GM23248 (cell line): ENCODE results near the gene ANKRD55. TPM values are rescaled to one million over a fixed set of nuclear protein-coding genes. Genes with fewer than 3 reads are reported as not detected.

Source experiments
- DNase-seq: peaks from one replicate; pipeline ENCODE4 v3.0.0-alpha.2; 2015
- H2AFZ ChIP-seq: fragments of 200-600 bp; sonication (generic); 2 replicates; pipeline ENCODE4 v1.6.1; 2016; ENCODE audit warnings: antibody characterized with exemption
- H3F3A ChIP-seq: fragments of 200-600 bp; sonication (generic); 2 replicates; pipeline ENCODE4 v1.6.1; 2016; ENCODE audit warnings: mild to moderate bottlenecking, antibody characterized with exemption, mixed run types; ENCODE audit not compliant: insufficient read depth
- H3K27ac ChIP-seq: fragments of 200-600 bp; sonication (generic); 2 replicates; pipeline ENCODE4 v1.5.1; 2016; ENCODE audit warnings: mild to moderate bottlenecking
- H3K27me3 ChIP-seq: fragments of 200-600 bp; sonication (generic); replicated peaks from 2 replicates; pipeline ENCODE4 v1.6.1; 2016; ENCODE audit warnings: mild to moderate bottlenecking; ENCODE audit not compliant: insufficient read depth
- H3K36me3 ChIP-seq: fragments of 200-600 bp; sonication (generic); 2 replicates; pipeline ENCODE4 v1.6.1; 2016; ENCODE audit warnings: low read depth, mild to moderate bottlenecking
- H3K4me1 ChIP-seq: fragments of 200-600 bp; sonication (generic); 2 replicates; pipeline ENCODE4 v1.6.1; 2016; ENCODE audit warnings: mild to moderate bottlenecking; ENCODE audit not compliant: insufficient read depth
- H3K4me2 ChIP-seq: fragments of 200-600 bp; sonication (generic); one replicate; pipeline ENCODE4 v1.6.1; 2016; ENCODE audit warnings: mild to moderate bottlenecking; ENCODE audit not compliant: unreplicated experiment
- H3K4me3 ChIP-seq: fragments of 200-600 bp; sonication (generic); 2 replicates; pipeline ENCODE4 v1.5.1; 2016; ENCODE audit warnings: mild to moderate bottlenecking
- H3K79me2 ChIP-seq: fragments of 200-600 bp; sonication (generic); 2 replicates; pipeline ENCODE4 v1.6.1; 2016; ENCODE audit warnings: mild to moderate bottlenecking; ENCODE audit not compliant: insufficient read depth
- H3K9ac ChIP-seq: fragments of 200-600 bp; sonication (generic); 2 replicates; pipeline ENCODE4 v1.6.1; 2016; ENCODE audit warnings: mild to moderate bottlenecking
- H3K9me2 ChIP-seq: fragments of 200-600 bp; sonication (generic); 2 replicates; pipeline ENCODE4 v1.6.1; 2016; ENCODE audit warnings: mixed run types, mild to moderate bottlenecking, moderate library complexity; ENCODE audit not compliant: insufficient read depth
- H3K9me3 ChIP-seq: fragments of 200-600 bp; sonication (generic); one replicate; pipeline ENCODE4 v1.6.1; 2017; ENCODE audit warnings: low read depth
- H4K20me1 ChIP-seq: fragments of 200-600 bp; sonication (generic); 2 replicates; pipeline ENCODE4 v1.6.0; 2016; ENCODE audit not compliant: insufficient read depth
- EZH2 ChIP-seq: fragments of 200-600 bp; sonication (generic); IDR thresholded peaks from 2 replicates; pipeline ENCODE4 v1.6.1; 2018; ENCODE audit warnings: antibody characterized with exemption, mild to moderate bottlenecking; ENCODE audit not compliant: insufficient read depth, poor library complexity, severe bottlenecking
- EZH2phosphoT487 ChIP-seq: fragments of 200-600 bp; sonication (generic); IDR thresholded peaks from 2 replicates; pipeline ENCODE4 v1.6.1; 2018; ENCODE audit warnings: antibody characterized with exemption, moderate library complexity, mild to moderate bottlenecking, low read depth; ENCODE audit not compliant: insufficient read depth
- WGBS, 2 experiments: methylation state at CpG; one replicate each; pipeline ENCODE4 v1.1.6; 2015 to 2017; ENCODE audit warnings: low lambda C conversion rate in 2 of 2, low coverage in 1 of 2; ENCODE audit errors: missing lambda C conversion rate in 2 of 2; 5-methylcytosine and 5-hydroxymethylcytosine counted together
- in situ Hi-C: fragments of 300-500 bp; cut with MboI; formaldehyde crosslinking; loops from 2 replicates; pipeline ENCODE4 v1.15.0; 2020
- polyA plus RNA-seq: library from polyadenylated mRNA; unstranded; fragments of >200 nt; fragmentation: Nextera tagmentation; extraction: Ambion mirVana; gene quantifications from 2 replicates; pipeline ENCODE4 v1.2.1, GENCODE V29; 2016
- total RNA-seq: library from RNA; depleted of rRNA; stranded (reverse); fragments of >200 nt; shearing (Covaris generic); gene quantifications from 2 replicates; pipeline ENCODE4 v1.2.3, GENCODE V29; 2014

The ANKRD55 gene
- total and polyA plus RNA-seq, 2 experiments from 2014 or later = not detected

- TF ChIP-seq EZH2phosphoT487 (no peak), EZH2 (no peak)
- no peaks in the 10 kb centered on the region for H3K9me3 ChIP-seq
- DNase-seq = no peak
- no peak overlapping the region for H2AFZ ChIP-seq
- no peaks in the 10 kb centered on the region for H3K36me3 ChIP-seq
- H3K4me3 ChIP-seq = no peak overlapping the region
- H3K4me2 ChIP-seq = no peak overlapping the region
- peaks cover 4% of the 10 kb centered on the region; the same call in 1 of the 2 replicates for H3K4me1 ChIP-seq
- in situ Hi-C loops = no loop called here
- WGBS, 2 experiments = 85 to 88% methylated on average over 6 of the region's 6 CpGs
- no peak overlapping the region for H3K27ac ChIP-seq
- no peaks in the 10 kb centered on the region for H3F3A ChIP-seq
- no peaks in the 10 kb centered on the region for H3K79me2 ChIP-seq
- H3K9ac ChIP-seq = no peak overlapping the region
- no peaks in the 10 kb centered on the region for H3K9me2 ChIP-seq
- no peaks in the 10 kb centered on the region for H3K27me3 ChIP-seq
- no peaks in the 10 kb centered on the region for H4K20me1 ChIP-seq
Measured at GRCh38 chr5:56072863-56073766, 160.0 kb downstream of the ANKRD55 start.

- Histone ChIP-seq H3K9me3 (no peaks in the 10 kb centered on the region), H3K4me3 (no peak overlapping the region), H3K27ac (no peak overlapping the region), H2AFZ (peak overlapping the region; percentile 20; the same call in 1 of the 2 replicates), H3K79me2 (no peaks in the 10 kb centered on the region), H3K9ac (no peak overlapping the region), H3K9me2 (no peaks in the 10 kb centered on the region), H3K4me1 (peaks cover 4% of the 10 kb centered on the region; the same call in 1 of the 2 replicates), H3K36me3 (no peaks in the 10 kb centered on the region), H3F3A (no peaks in the 10 kb centered on the region), H3K27me3 (no peaks in the 10 kb centered on the region), H3K4me2 (no peak overlapping the region), H4K20me1 (no peaks in the 10 kb centered on the region)
- DNase-seq = no peak
- TF ChIP-seq EZH2phosphoT487 (no peak), EZH2 (no peak)
- in situ Hi-C loops = no loop called here
- 42 to 55% methylated on average over 4 of the region's 4 CpGs for WGBS, 2 experiments
Measured at GRCh38 chr5:56071470-56071869, 161.7 kb downstream of the ANKRD55 start.

- H3F3A ChIP-seq = no peaks in the 10 kb centered on the region
- H3K9me3 ChIP-seq = no peaks in the 10 kb centered on the region
- H3K36me3 ChIP-seq = no peaks in the 10 kb centered on the region
- no peaks in the 10 kb centered on the region for H3K79me2 ChIP-seq
- no peak overlapping the region for H3K27ac ChIP-seq
- no peak overlapping the region for H3K4me2 ChIP-seq
- no peak overlapping the region for H3K4me3 ChIP-seq
- WGBS, 2 experiments = 14 to 19% methylated on average over 2 of the region's 2 CpGs
- peaks cover 4% of the 10 kb centered on the region; the same call in 1 of the 2 replicates for H3K4me1 ChIP-seq
- H4K20me1 ChIP-seq = no peaks in the 10 kb centered on the region
- no peaks in the 10 kb centered on the region for H3K9me2 ChIP-seq
- H2AFZ ChIP-seq = peak overlapping the region; percentile 20; the same call in 1 of the 2 replicates
- TF ChIP-seq EZH2phosphoT487 (no peak), EZH2 (no peak)
- no peaks in the 10 kb centered on the region for H3K27me3 ChIP-seq
- peak; percentile 4 for DNase-seq
- in situ Hi-C loops = no loop called here
- no peak overlapping the region for H3K9ac ChIP-seq
Measured at GRCh38 chr5:56070851-56071465, 162.2 kb downstream of the ANKRD55 start.

GRCh38 chr5:56069652-56070226, 163.4 kb downstream of the ANKRD55 start:
- no peak for DNase-seq
- H3K27ac ChIP-seq = no peak overlapping the region
- WGBS, 2 experiments = 60 to 65% methylated on average over 3 of the region's 3 CpGs
- peaks cover 4% of the 10 kb centered on the region; the same call in 1 of the 2 replicates for H3K4me1 ChIP-seq
- no peaks in the 10 kb centered on the region for H3K36me3 ChIP-seq
- H3K27me3 ChIP-seq = no peaks in the 10 kb centered on the region
- no peak overlapping the region for H3K4me2 ChIP-seq
- no peaks in the 10 kb centered on the region for H4K20me1 ChIP-seq
- no peak overlapping the region for H3K9ac ChIP-seq
- no peaks in the 10 kb centered on the region for H3K9me3 ChIP-seq
- no peaks in the 10 kb centered on the region for H3F3A ChIP-seq
- in situ Hi-C loops = no loop called here
- no peaks in the 10 kb centered on the region for H3K9me2 ChIP-seq
- H3K79me2 ChIP-seq = no peaks in the 10 kb centered on the region
- no peak for TF ChIP-seq EZH2phosphoT487
- TF ChIP-seq EZH2 = no peak
- H3K4me3 ChIP-seq = no peak overlapping the region
- H2AFZ ChIP-seq = no peak overlapping the region
